ENCODE results near the gene RWDD1.
A peak's percentile ranks its signal among the peaks of the same experiment; 100 is the strongest.

RWDD1 gene, protein sequence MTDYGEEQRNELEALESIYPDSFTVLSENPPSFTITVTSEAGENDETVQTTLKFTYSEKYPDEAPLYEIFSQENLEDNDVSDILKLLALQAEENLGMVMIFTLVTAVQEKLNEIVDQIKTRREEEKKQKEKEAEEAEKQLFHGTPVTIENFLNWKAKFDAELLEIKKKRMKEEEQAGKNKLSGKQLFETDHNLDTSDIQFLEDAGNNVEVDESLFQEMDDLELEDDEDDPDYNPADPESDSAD

DNA sequence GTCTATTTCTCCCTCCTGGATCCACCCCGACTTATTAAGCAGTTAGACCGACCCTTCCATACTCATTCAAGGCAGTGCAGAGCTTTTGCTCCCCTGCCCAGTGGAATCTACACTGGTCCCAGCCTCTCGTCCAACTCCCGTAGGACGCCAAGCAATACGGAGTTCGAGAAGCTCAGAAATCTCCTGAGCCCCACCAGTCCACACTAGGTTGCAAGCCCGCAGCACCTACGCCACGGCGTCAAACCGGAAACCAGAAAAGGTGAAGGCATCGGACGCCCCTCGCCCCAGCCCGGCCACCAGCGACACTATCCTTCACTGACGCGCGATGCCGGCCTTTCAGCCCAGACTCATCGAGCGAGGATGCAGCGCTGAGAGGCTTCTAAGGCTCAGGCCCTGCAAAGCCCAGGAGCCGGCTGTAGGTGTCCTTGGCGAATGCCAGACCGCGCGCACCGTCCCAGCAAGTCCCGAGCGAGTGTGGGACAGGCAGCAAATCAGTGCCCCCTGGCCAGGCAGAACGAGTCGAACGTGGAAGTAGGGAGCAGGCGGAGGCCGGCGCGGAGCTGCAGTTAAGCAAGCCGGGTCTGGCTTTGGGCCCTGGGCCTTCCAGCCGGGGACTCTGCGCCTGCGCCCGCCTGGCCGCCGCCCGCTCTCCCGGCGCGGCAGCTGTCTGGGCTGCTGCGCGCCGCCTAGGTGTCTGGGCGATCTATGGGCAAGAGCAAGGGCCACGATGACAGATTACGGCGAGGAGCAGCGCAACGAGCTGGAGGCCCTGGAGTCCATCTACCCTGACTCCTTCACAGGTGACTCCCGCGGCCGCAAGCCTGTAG is at the start of gene RWDD1:
RWDD1 (plus strand) TSS at position 649 of the 827 bp plus-strand sequence; CDS start at position 728, 79 bp downstream.
- peak; percentile 99 for DNase-seq (ENCODE audit: low spot score)

DNA sequence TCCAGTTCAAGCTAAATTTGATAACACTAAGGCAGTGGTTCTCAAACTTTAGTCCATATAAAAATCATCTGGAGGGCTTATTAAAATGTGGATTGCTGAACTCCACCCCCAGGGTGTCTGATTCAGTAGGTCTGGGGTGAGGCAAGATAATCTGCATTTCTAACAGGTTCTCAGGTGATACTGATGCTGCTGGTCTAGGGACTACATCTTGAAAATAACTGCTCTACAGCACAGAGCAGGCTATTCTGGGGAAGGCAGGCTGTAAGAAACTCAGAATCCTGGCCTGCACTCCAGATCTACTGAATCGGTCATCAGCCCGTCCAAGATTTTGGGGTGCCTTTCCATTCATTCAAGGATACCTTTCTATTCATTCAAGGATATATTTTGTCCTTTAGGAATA is 48.4 kb upstream of the RWDD1 start:
- DNase-seq (ENCODE audit: low spot score): no peak

DNA sequence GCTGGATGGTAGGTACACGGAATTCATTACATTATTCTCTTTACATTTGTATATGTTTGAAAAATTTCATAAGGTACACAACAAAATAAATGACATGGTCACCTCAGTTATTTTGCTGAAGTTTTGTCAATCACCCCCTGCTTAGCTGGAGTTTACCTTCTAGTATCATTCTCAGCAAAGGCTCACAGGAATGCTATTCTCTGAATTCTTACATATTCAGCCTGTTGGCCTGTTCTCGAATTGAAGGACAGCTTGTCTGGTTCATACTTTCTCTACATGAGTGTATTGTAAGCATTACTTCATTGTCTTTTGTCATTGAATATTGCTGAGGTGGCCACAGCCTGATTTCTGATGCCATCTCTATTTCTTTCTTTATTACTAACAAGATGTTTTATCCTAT is 47.1 kb upstream of the RWDD1 start:
- DNase-seq (ENCODE audit: low spot score): no peak

DNA sequence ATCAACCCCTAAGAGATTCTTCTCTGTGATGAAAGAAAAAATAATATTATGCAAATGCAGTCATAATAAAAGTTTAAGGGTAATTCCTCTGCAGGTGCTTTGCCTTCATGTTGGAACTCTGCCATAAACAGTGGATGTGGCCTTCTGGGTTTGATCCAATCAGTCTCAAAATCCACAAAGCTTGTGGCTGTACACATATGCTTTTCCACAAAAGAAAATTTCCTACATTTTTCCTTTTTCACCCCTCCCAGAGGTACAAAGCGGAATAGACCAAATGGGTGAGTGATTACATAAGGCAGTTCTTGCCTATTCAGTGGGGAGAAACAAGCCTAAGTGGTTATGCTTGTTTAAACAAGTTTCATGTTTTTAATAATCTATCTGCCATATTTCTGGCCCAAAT is 43.2 kb upstream of the RWDD1 start:
- DNase-seq (ENCODE audit: low spot score): no peak

DNA sequence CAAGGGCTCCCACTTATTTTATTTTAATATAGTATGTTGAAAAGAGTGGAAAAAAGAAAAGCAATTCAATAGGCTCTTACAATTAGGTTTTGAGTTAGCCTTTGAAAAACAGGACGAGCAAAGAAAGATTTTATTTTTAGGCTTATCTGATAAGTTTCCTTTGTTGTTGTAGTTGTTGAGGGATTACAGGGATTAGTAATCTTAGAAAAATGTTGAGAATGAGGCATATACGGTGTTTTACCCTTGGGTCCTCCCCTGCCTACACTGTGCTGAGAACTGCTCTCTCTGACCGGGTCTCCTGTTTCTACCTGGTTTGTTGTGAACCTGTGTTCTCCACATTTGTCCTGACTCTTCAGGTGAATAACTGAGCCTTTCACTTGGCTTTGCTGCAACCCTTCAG is 42.5 kb upstream of the RWDD1 start:
- DNase-seq (ENCODE audit: low spot score): no peak

DNA sequence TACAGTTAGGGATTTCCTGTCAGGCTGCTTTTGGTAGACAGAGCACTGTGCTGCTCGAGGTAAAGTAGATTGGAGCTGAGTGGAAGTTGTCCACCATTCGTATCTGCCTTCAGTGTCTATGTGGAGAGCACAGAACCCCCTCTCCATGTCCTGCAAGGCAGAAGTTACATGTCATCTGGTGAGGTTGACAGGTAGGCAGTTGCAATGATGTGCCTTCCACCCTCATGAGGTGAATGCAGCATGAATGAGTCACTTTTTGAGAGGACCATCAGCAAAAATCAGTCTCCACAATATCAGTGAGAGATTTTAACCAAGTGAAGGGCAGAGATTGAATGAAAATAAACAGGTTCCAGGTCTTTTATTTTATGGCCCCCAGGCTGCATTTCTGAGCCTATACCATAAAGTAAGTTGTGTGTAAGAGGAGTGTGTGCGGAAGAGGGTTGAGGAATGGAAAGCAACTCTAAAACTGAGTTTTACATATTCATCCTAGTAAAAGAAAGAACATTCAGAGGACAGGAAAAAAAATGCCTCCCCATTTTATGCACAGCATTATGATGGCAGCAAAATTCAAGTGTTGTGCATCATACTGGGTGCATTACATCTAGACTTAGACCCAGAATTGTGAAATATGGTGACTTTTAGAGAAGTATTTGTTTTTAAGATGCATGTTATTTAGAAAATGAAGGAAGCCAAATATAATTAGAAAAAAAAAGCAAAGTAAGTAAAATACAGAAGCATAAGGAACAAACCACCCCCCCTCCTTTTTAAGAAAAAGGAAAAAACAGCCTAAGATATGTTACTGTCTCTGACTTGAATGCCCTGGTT is 41.6 kb upstream of the RWDD1 start:
- no peak for DNase-seq (ENCODE audit: low spot score)

DNA sequence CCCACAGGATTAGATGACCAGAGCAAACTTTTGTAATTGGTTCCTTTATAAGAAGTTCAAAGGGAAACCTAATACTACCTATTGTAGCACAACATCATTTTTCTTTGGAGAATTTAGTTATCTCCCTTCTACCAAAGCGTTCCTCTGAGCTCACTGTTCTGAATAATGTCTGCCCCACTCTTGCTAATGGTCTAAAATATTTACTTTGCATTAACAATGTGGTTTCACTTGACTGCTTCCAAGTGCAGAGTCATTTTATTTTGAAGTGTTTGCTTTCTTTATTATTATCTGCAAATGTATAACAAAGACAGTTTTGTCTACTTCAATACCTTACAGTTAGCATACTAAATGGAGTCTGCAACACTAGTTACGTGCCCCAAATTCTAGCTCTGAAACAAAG is 40.9 kb upstream of the RWDD1 start:
- no peak for DNase-seq (ENCODE audit: low spot score)

DNA sequence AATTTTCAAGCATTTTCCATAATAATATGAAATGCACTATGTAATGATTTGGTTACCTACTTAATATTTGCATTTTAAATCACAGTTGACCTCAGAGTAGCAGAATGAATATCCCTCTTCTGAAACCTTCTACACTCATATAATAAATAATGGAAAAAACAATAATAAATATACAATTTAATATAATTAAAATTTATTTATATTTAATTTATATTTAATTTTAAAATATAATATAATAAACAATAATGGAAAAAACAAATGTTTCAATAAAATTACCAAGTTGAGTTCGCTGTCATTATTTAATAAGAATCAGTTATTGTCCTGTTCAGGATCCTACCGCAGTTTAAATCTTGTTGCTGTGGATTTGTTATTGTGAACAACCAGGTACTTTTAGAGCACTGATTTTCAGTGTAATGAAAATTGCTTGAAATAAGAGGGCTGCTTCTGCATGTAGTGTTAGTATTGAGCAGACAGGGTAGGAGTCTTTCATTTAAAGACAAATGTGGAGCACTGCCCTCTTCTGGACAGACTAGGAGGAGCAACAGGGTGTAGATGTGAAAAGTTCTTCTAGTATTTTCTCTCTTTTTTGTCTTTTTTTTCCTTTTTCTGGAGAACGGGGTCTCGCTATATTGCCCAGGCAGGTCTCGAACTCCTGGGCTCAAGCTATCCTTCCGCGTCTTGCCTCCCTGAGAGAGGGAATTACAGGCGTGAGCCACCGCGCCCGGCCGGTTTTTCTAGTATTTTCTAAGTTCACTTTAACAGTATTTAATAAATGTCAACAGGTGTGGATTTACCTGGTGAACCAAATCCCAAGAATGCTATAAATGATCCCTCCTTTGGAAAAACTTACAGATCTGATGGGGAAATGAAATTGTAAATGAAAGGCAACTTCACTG is 39.4 kb upstream of the RWDD1 start:
- DNase-seq (ENCODE audit: low spot score): peak; percentile 45

DNA sequence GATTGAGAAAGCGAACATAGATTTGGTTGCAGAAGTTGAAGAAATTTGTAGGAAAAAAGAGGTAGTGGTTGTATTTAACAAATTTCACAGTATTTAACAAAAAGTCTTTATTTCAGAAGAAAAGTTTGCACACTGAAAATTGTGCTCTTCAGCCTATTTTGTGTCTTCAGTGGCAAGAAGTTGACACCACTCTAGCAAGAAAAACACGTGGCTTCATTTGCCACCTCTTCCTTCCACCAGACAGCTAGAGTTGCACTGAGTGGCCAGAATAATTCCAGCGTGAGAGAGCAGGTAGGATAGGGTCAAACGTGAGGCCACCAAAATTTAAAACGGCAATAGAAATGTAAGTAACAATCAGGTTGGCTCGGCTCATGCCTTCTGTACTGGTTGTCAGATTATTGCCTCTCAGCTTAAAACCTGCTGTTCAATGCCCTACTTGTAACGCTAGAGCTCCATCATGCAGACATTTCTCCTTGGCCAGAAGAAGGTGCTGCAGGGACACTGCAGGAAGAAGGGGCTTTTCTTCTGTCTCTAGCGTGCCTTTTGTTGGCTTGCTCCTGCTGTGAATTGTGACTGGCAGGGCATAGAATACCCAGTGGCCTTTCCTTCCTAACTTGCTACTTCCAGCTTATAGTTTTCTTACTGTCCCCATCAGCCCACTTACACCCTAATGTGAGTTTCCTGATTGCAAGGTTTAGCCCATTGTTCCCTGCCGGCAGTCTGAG is 37.9 kb upstream of the RWDD1 start:
- no peak for DNase-seq (ENCODE audit: low spot score)

DNA sequence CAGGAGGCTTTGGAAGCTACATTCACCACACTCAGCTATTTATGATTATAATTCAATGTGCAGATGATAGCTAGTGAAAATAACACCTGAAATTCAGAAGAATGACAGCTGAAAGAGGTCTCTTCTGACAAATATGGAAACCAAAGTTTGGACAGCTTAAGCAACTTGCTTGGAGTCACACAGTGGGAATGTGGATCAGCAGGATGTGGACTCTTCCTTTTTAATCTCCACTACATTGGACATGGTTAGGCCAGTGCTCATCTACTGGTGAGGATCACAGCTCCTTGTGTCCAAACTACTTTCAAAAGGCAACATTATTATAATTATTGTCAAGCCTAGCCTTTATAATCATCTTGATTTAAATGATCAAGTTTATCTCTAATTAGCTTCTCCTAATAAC is 36.2 kb upstream of the RWDD1 start:
- DNase-seq (ENCODE audit: low spot score): no peak

DNA sequence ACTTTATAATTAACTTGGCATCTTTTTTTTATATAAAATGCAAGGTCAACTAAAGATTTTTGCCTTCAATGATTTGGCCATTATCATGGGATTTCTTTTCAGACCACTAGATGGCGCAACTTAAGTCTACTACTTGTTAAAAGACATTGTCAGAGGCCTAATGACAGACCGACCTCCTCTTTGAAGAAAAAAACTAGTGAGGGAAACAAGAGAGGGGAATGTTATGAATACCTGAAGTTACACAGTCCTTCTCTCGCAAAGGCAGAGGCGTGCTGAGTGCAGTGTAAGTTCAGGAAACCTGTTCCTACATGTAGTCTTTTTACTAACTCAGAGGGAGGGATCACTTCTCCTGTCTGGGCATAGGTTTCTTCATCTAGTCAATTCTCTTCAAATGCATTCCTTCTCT is 35.1 kb upstream of the RWDD1 start:
- DNase-seq (ENCODE audit: low spot score): peak; percentile 51

DNA sequence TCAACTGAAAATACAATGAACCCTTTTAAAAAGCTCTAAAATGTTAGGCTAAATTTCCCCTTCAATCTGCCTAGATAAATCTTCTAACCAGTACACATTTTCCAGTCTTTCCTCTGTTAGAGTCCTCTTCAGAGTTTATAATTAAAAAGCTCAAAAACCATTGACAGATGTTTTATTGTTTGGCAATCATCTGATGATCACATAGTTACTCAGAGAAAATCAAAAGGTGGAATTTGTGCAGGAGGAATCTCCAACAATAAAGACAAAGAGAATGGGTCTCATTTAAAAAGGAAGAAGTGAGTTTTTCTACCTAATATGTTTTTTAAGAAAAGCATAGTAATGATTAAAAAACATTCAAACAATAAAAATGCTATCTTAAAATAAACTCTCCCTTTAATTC is 28.9 kb upstream of the RWDD1 start:
- DNase-seq (ENCODE audit: low spot score): no peak

DNA sequence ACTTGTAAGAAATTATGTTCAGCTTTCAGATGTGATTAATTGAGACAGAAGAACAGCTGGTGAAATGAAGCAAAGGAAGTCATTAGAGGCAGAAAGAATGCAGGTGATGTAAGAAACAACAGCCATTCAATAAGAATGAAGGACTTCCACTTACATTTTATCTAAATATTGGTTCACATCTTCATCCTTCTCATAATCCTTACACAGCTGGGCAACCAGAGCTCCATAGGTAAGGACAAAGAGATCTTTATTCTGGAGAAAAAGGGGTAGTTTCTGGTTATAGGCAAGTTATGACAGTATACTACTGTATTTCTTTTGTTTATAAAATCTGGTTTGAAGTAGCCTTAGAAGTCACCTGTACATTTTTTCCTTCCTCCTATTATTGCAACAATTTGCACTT is 28.2 kb upstream of the RWDD1 start:
- DNase-seq (ENCODE audit: low spot score): no peak

DNA sequence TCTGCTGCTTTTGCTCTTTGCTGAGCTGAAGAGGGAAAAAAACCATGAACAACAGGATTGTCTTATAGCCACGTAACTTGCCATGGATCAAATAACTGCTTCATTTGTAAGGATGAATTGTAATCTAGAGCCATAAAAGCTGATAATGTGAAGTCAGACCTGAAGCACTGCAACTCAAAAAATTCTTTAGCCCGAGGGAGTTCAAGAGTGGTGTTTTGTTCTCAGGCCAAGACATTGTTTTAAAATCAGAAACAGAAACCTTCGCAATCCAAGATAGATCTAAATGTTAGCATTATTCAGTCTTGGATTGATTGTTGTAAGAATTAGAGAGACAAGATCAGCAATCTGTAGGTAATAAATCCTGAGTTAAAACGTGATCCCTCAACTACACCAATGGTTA is 25.7 kb upstream of the RWDD1 start, which contains the start of gene TRAPPC3L:
TRAPPC3L (minus strand) TSS at position 34 of the 400 bp plus-strand sequence. CDS start 170 bp downstream, outside the sequence.
- DNase-seq (ENCODE audit: low spot score): no peak

DNA sequence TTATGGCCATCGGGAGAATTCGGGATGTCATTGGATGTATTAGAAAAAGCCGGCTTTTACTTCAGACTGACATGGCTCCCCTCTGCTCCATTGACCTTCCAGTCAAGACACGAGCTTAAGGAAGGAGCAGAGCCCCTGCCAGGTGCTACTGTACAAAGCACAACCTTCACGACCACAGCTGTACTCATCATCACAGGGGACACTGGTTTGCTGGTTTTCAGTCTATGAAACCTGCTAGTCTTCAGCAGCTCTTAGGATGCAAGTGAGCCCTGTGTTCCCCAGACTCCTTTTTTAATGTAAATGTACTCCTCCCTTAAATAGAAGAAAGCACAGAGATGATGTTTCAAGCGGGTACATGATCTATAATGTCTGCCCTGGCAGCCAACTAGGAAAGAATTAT is 23.9 kb upstream of the RWDD1 start:
- DNase-seq (ENCODE audit: low spot score): no peak

DNA sequence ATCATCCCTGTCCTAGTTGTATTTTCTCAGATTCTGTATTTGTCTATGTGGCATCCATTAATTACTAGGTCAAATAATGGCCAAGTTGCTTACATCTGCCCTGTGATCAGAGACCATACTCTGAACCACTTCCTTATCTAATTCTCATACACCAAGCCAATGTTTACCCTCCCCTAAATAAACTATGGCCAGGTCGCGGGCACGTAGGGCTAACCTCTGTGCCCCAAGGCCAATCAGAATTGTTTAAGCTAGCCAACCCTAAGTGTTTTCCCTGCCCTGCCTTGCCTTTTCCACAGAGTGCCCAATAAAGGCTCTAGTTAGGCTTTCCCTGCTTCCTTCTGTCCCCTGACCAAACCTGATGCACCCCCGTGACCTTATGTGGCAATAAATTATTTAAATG is 20.5 kb upstream of the RWDD1 start:
- DNase-seq (ENCODE audit: low spot score): no peak

DNA sequence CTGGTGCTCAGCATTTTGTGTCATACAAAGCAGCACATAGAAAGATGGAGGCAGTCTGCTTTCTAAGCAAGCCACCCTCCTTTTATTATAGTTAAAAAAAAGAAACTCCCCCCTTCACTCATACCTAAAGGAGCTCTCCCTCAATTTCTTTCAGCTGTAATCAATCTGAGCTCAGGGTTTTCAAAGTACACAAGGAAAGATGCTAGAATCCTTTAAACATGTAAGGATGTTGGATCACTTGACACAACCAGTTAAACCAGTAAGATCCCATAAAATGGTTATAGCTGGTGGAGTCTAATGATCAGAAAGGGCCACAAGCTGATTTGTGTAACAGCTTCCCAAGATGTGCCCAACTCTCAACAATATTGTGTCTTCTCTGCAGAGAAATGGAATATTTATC is 17.9 kb upstream of the RWDD1 start, which contains the start of gene CALHM4:
CALHM4 (plus strand) TSS at position 301 of the 400 bp plus-strand sequence; CDS start at position 344, 43 bp downstream.
- no peak for DNase-seq (ENCODE audit: low spot score)

DNA sequence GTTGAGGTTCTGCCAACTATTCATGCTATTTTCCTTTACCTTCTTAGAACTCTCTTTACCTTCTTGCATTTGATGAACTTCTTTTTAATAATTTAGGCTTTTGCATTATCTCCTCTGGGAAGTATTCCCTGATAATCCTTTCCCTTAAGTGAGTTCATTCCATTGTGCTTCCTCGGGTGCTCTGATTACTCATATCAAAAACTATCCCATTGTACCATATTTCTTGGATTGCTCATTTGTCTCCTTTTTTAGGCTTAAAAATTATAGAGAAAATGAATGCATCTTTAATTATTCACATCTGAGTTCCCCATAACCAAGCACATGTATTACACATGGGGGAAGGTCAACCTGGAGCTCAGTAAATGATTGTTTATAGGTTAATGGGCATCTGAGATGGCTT is 15.2 kb upstream of the RWDD1 start:
- no peak for DNase-seq (ENCODE audit: low spot score)

DNA sequence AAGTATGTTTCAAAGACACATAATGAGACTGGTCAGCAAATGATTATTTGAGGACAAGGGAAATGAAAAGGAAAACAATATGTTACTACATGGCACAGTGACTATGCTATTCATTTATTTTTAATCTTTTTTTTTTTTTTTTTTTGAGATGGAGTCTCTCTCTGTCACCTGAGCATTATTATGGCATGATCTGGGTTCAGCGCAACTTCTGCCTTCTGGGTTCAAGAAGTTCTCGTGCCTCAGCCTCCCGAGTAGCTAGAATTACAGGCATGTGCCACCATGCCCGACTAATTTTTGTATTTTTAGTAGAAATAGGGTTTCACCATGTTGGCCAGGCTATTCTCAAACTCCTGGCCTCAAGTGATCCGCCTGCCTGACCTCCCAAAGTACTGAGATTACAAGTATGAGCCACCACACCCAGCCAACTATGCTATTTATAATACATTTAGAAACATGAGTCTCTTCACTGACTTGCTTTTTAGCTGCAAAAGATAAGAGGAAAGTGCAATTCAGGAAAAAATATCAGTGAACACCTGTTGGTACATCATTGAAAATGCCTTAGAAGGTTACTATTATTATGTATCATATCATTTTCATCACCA is 14.4 kb upstream of the RWDD1 start:
- DNase-seq (ENCODE audit: low spot score): no peak

DNA sequence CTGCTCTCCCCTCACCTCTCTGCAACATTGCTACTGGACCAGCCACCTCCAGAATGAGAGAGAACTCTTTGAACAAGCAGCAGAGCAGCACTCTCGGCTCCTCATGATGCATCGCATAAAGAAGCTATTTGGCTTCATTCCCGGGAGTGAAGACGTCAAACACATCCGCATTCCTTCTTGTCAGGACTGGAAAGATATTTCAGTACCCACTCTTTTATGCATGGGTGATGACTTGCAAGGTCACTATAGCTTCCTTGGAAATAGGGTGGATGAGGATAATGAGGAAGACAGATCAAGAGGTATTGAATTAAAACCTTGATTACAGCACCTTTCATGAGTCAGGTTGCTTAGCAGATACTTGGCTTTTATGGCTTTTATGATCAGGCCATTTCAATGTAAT is 13.4 kb upstream of the RWDD1 start:
- no peak for DNase-seq (ENCODE audit: low spot score)

Data from globus pallidus (tissue), 1 donor.